ENCODE results near the gene CTIF.
A peak's percentile ranks its signal among the peaks of the same experiment; 100 is the strongest.

CTIF gene

GRCh38 chr18:48580782-48581181 is 42.0 kb downstream of the CTIF start:
- H3K4me3 Mint-ChIP-seq, result no peak overlapping the region
- H3K36me3 Mint-ChIP-seq (ENCODE audit: low read depth), result peaks cover 26% of the 10 kb centered on the region
- no peak overlapping the region for H3K27ac Mint-ChIP-seq
- peaks cover 26% of the 10 kb centered on the region for H3K4me1 Mint-ChIP-seq
- H3K9me3 Mint-ChIP-seq, result peaks cover 18% of the 10 kb centered on the region
- no peaks in the 10 kb centered on the region for H3K27me3 Mint-ChIP-seq (ENCODE audit: low read depth, poor library complexity)
- TF ChIP-seq CTCF (IDR thresholded peaks at IDR 0.05), result no peak
- DNase-seq, result no peak

GRCh38 chr18:48581206-48581605 is 42.4 kb downstream of the CTIF start:
- no peaks in the 10 kb centered on the region for H3K27me3 Mint-ChIP-seq (ENCODE audit: low read depth, poor library complexity)
- H3K27ac Mint-ChIP-seq, result no peak overlapping the region
- H3K4me1 Mint-ChIP-seq, result peaks cover 22% of the 10 kb centered on the region
- no peak overlapping the region for H3K4me3 Mint-ChIP-seq
- TF ChIP-seq CTCF (IDR thresholded peaks at IDR 0.05), result no peak
- peaks cover 26% of the 10 kb centered on the region for H3K36me3 Mint-ChIP-seq (ENCODE audit: low read depth)
- peaks cover 18% of the 10 kb centered on the region for H3K9me3 Mint-ChIP-seq
- no peak for DNase-seq

GRCh38 chr18:48581941-48582340 is 43.1 kb downstream of the CTIF start:
- H3K36me3 Mint-ChIP-seq (ENCODE audit: low read depth), result peaks cover 20% of the 10 kb centered on the region
- peaks cover 13% of the 10 kb centered on the region for H3K9me3 Mint-ChIP-seq
- peaks cover 22% of the 10 kb centered on the region for H3K4me1 Mint-ChIP-seq
- H3K27me3 Mint-ChIP-seq (ENCODE audit: low read depth, poor library complexity), result no peaks in the 10 kb centered on the region
- H3K4me3 Mint-ChIP-seq, result no peak overlapping the region
- TF ChIP-seq CTCF (IDR thresholded peaks at IDR 0.05), result no peak
- no peak for DNase-seq
- no peak overlapping the region for H3K27ac Mint-ChIP-seq

- H3K27ac Mint-ChIP-seq, result no peak overlapping the region
- H3K9me3 Mint-ChIP-seq, result peaks cover 9% of the 10 kb centered on the region
- peaks cover 25% of the 10 kb centered on the region for H3K4me1 Mint-ChIP-seq
- no peak for TF ChIP-seq CTCF (IDR thresholded peaks at IDR 0.05)
- H3K36me3 Mint-ChIP-seq (ENCODE audit: low read depth), result peaks cover 10% of the 10 kb centered on the region
- no peak overlapping the region for H3K4me3 Mint-ChIP-seq
- no peaks in the 10 kb centered on the region for H3K27me3 Mint-ChIP-seq (ENCODE audit: low read depth, poor library complexity)
- no peak for DNase-seq
Observed at GRCh38 chr18:48582946-48583345, 44.1 kb downstream of the CTIF start.

- Mint-ChIP-seq H3K4me3 (no peak overlapping the region), H3K27me3 (ENCODE audit: low read depth, poor library complexity) (no peaks in the 10 kb centered on the region), H3K36me3 (ENCODE audit: low read depth) (peaks cover 4% of the 10 kb centered on the region), H3K9me3 (peaks cover 4% of the 10 kb centered on the region), H3K4me1 (peaks cover 32% of the 10 kb centered on the region), H3K27ac (no peak overlapping the region)
- no peak for TF ChIP-seq CTCF (IDR thresholded peaks at IDR 0.05)
- no peak for DNase-seq
Observed at GRCh38 chr18:48583573-48583972, 44.7 kb downstream of the CTIF start.

GRCh38 chr18:48589797-48590519 is 51.1 kb downstream of the CTIF start:
- no peak for TF ChIP-seq CTCF (IDR thresholded peaks at IDR 0.05)
- Mint-ChIP-seq H3K4me1 (peaks cover 41% of the 10 kb centered on the region), H3K27me3 (ENCODE audit: low read depth, poor library complexity) (no peaks in the 10 kb centered on the region), H3K4me3 (no peak overlapping the region), H3K36me3 (ENCODE audit: low read depth) (no peaks in the 10 kb centered on the region), H3K27ac (peak overlapping the region; percentile 71), H3K9me3 (no peaks in the 10 kb centered on the region)
- peak; percentile 22 for DNase-seq
